HepG2 (cell line): ENCODE data around the gene USF2. TPM values are rescaled to one million over a fixed set of nuclear protein-coding genes. Genes with fewer than 3 reads are reported as not detected.

ENCODE experiments used
- ARID5B ChIP-seq: IDR thresholded peaks from 2 replicates; pipeline ENCODE4 v1.4.0; 2020; ENCODE audit warnings: mild to moderate bottlenecking, missing genetic modification reagents
- ATF6 ChIP-seq: sonication (generic); formaldehyde crosslinking; conservative IDR thresholded peaks from 2 replicates; pipeline ENCODE4 v1.4.0; 2020; ENCODE audit warnings: missing genetic modification reagents
- GATAD2A ChIP-seq: IDR thresholded peaks from 2 replicates; pipeline ENCODE4 v1.6.1; 2016
- GPBP1L1 ChIP-seq: sonication (generic); formaldehyde crosslinking; IDR thresholded peaks from 2 replicates; pipeline ENCODE4 v1.5.0; 2020; ENCODE audit warnings: mild to moderate bottlenecking, missing genetic modification reagents
- HCFC1 ChIP-seq: fragments of 150-350 bp; IDR thresholded peaks from 2 replicates; pipeline ENCODE4 v1.6.1; 2014; ENCODE audit warnings: low read depth, low read length
- JDP2 ChIP-seq: sonication (generic); formaldehyde crosslinking; IDR thresholded peaks from 2 replicates; pipeline ENCODE4 v1.8.1; 2022; ENCODE audit warnings: missing genetic modification reagents, borderline replicate concordance
- NR2F1 ChIP-seq, 2 experiments: fragments of 450-650 bp in 1 of 2; formaldehyde crosslinking in 1 of 2; IDR thresholded peaks; 2 replicates each; pipeline versions ENCODE4 v1.5.0 to v1.6.1; 2016 to 2020; ENCODE audit warnings: mild to moderate bottlenecking in 1 of 2, missing compliant biosample characterization in 1 of 2, missing genetic modification reagents in 1 of 2, moderate library complexity in 1 of 2
- PCBP1 ChIP-seq: fragments of 200-400 bp; formaldehyde crosslinking; IDR thresholded peaks from 2 replicates; pipeline ENCODE4 v1.6.1; 2017; ENCODE audit warnings: mild to moderate bottlenecking, low read depth, low read length, borderline replicate concordance
- RELA ChIP-seq: sonication (generic); formaldehyde crosslinking; IDR thresholded peaks from 2 replicates; pipeline ENCODE4 v1.4.0; 2020; ENCODE audit warnings: missing genetic modification reagents
- RXRA ChIP-seq: sonication (generic); formaldehyde crosslinking; IDR thresholded peaks from 2 replicates; pipeline ENCODE4 v1.5.1; 2020; ENCODE audit warnings: missing genetic modification reagents
- THAP8 ChIP-seq: sonication (generic); formaldehyde crosslinking; IDR thresholded peaks from 2 replicates; pipeline ENCODE4 v1.5.1; 2020; ENCODE audit warnings: missing genetic modification reagents, mild to moderate bottlenecking, borderline replicate concordance
- ZNF280B ChIP-seq: sonication (generic); formaldehyde crosslinking; IDR thresholded peaks from 2 replicates; pipeline ENCODE4 v1.5.0; 2020; ENCODE audit warnings: missing genetic modification reagents, mild to moderate bottlenecking, borderline replicate concordance
- ZNF382 ChIP-seq: sonication (generic); formaldehyde crosslinking; IDR thresholded peaks from 2 replicates; pipeline ENCODE4 v1.5.0; 2020; ENCODE audit warnings: missing genetic modification reagents, mild to moderate bottlenecking, borderline replicate concordance
- ZNF501 ChIP-seq: sonication (generic); formaldehyde crosslinking; IDR thresholded peaks from 2 replicates; pipeline ENCODE4 v1.5.1; 2020; ENCODE audit warnings: mild to moderate bottlenecking, moderate library complexity, missing genetic modification reagents
- ZNF510 ChIP-seq: sonication (generic); formaldehyde crosslinking; IDR thresholded peaks from 2 replicates; pipeline ENCODE4 v1.4.0; 2020; ENCODE audit warnings: low read depth, mild to moderate bottlenecking, missing genetic modification reagents
- ZNF552 ChIP-seq: sonication (generic); formaldehyde crosslinking; IDR thresholded peaks from 2 replicates; pipeline ENCODE4 v1.9.0; 2022; ENCODE audit warnings: missing genetic modification reagents, mild to moderate bottlenecking, borderline replicate concordance
- ZNF569 ChIP-seq: sonication (generic); formaldehyde crosslinking; IDR thresholded peaks from 2 replicates; pipeline ENCODE4 v1.5.0; 2020; ENCODE audit warnings: mild to moderate bottlenecking, missing genetic modification reagents, moderate library complexity, borderline replicate concordance
- ZNF572 ChIP-seq: sonication (generic); formaldehyde crosslinking; IDR thresholded peaks from 2 replicates; pipeline ENCODE4 v1.5.1; 2020; ENCODE audit warnings: mild to moderate bottlenecking, missing genetic modification reagents
- ZNF792 ChIP-seq: IDR thresholded peaks from 2 replicates; pipeline ENCODE4 v1.6.1; 2016
- ZSCAN22 ChIP-seq: sonication (generic); formaldehyde crosslinking; IDR thresholded peaks from 2 replicates; pipeline ENCODE4 v1.4.0; 2020; ENCODE audit warnings: mild to moderate bottlenecking, missing genetic modification reagents
- ZSCAN31 ChIP-seq: sonication (generic); formaldehyde crosslinking; IDR thresholded peaks from 2 replicates; pipeline ENCODE4 v1.5.0; 2020; ENCODE audit warnings: low read depth, mild to moderate bottlenecking, missing genetic modification reagents
- polyA plus RNA-seq, 8 experiments: library from polyadenylated mRNA; depleted of rRNA in 3 of 8; stranded (reverse) in 7 of 8; unstranded in 1 of 8; fragments of >200 nt; fragmentation: Illumina TruSeq in 4 of 8; extraction: Trizol in 4 of 8; gene quantifications; 2 replicates each; pipeline versions ENCODE4 v1.2.1 to v1.2.3, GENCODE V29; 2011 to 2016; ENCODE audit warnings: low read depth in 4 of 8, missing spikeins in 1 of 8, mixed read lengths in 1 of 8; ENCODE audit not compliant: insufficient read depth in 1 of 8
- total RNA-seq, 5 experiments: library from RNA; depleted of rRNA; stranded (reverse); fragments of >200 nt; fragmentation: Illumina TruSeq; extraction: Trizol; gene quantifications; 2 replicates each; pipeline ENCODE4 v1.2.3, GENCODE V29; 2016; ENCODE audit warnings: low read depth in 1 of 5

The USF2 gene
- total and polyA plus RNA-seq, 2 of the 13 experiments (the other 11 are each of a cell fraction or from before 2014, with no cell fraction given): 54.9 to 106 TPM

- TF ChIP-seq ARID5B (CRISPR knock-in tag) (peak; percentile 38; the same call in 1 of the 2 replicates), ZSCAN22 (no peak), GPBP1L1 (CRISPR knock-in tag) (no peak), ZNF572 (CRISPR knock-in tag) (no peak), RELA (CRISPR knock-in tag) (no peak), ZNF501 (CRISPR knock-in tag) (peak; percentile 70; the same call in 1 of the 2 replicates), ZNF382 (no peak), ZNF552 (CRISPR knock-in tag) (no peak), ZNF569 (no peak), GATAD2A (CRISPR knock-in tag) (peak; percentile 11; the same call in 1 of the 2 replicates), ZNF792 (no peak), ZSCAN31 (CRISPR knock-in tag) (no peak; the same call in 1 of the 2 replicates), ZNF510 (no peak), RXRA (CRISPR knock-in tag) (peak; percentile 49), ATF6 (CRISPR knock-in tag) (no peak), NR2F1 (CRISPR knock-in tag; IDR thresholded peaks at IDR 0.05) (no peak), ZNF280B (CRISPR knock-in tag) (no peak), HCFC1 (no peak), JDP2 (CRISPR knock-in tag) (no peak), THAP8 (no peak), PCBP1 (no peak)
Measured at GRCh38 chr19:35269438-35270117, 816 bp downstream of the USF2 start (continued).
